Measurements from ENCODE around the gene TFRC.

GRCh38 chr3:196055683-196056270 lies 26.1 kb downstream of the TFRC start:
- TF ChIP-seq YY1 (IDR thresholded peaks at IDR 0.05) (peak; percentile 62), CTCF (IDR thresholded peaks at IDR 0.05; ENCODE audit: low read depth, low read length, missing input control) (no peak)

All from liver (tissue), 2 donors.